Kidney tubule cell (primary cell): ENCODE results near the gene PDLIM1.
"Not testable (repeated sequence)": the region's sequence is repeated elsewhere in the genome, so short reads cannot be mapped to it uniquely, and the experiment has no call there.

Experiments used
- DNase-seq: peaks from one replicate; pipeline ENCODE4 v3.0.0-alpha.2; 2018; ENCODE audit warnings: low spot score

Gene PDLIM1

DNA sequence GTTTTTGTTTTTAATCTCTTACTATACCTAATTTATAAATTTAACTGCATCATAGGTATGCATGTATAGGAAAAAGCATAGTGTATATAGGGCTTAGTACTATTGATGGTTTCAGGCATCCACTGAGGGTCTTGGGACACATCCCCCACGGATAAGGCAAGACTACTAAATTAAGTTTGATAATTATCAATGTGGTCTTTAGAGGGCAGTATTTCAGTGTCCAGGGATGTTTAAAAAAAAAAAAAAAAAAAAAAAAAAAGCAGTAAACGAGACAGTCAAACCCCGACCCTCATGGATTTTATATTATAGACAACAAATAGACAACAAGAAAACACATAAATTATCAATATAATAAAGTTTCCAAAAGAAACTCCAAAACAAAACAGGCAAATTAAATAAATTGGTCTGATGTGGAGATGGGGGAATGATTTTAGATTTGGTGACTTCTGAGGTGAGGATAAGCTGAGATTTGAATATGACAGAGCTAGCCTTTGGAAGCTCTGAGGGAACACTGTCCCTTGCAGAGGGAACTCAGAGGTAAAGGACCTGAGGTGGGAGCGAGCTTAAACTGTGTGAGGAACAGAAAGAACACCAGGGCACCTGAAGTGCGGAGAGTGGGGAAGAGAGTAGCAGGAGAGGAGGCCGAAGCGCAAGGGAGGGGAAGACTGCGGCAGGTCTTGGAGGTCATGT is 82.0 kb downstream of the PDLIM1 start:
- DNase-seq = no peak

DNA sequence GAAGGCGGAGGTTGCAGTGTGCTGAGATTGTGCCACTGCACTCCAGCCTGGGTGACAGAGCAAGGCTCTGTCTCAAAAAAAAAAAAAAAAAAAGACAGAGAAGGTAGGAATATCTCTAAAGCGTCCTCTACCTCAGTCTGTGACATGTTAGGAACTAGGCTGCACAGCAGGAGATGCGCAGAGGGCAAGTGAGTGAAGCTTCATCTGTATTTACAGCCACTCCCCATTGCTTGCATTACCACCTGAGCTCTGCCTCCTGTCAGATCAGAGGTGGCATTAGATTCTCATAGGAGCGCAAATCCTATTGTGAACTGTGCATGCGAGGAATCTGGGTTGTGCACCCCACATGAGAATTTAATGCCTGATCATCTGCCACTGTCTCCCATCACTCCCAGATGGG is 87.9 kb downstream of the PDLIM1 start:
- not testable (repeated sequence) for DNase-seq

DNA sequence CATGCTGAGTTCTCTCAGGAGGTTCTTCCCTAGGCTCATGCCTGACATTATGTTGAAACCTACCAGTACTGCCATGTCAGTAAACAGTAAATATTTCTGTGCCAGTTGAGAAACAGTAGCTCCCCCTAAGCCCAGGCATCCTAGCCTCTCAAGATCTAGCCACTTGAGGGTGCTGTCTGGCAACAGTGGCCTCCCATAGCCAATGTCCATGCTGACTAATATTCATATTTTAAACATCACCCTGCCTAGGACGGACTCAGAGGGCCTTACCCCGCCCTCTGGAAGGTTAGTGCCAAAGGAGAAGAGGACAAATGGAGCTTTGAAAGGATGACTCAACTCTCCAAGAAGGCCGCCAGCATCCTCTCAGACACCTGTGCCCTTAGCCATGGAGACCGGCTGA is 89.1 kb downstream of the PDLIM1 start:
- DNase-seq = peak; percentile 60

DNA sequence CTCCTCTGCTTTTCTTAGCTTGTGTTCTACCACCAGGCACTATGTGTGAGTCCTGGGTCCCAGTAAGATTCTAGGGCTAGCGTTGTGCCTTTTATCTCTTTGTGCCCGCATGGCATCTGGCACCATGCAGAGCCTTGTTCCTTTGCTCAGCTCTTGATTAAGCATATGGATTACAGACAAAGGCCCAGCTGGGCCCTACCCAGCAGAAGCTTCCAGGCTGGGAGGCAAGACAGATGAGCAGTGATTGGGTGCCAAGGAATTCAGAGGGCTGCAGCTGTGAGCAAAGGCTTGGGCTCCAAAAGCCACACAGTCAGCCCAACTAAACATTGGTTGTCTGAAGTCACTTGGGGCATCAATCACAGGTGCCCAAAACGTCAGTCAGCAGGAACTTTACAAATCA is 94.8 kb downstream of the PDLIM1 start:
- no peak for DNase-seq

DNA sequence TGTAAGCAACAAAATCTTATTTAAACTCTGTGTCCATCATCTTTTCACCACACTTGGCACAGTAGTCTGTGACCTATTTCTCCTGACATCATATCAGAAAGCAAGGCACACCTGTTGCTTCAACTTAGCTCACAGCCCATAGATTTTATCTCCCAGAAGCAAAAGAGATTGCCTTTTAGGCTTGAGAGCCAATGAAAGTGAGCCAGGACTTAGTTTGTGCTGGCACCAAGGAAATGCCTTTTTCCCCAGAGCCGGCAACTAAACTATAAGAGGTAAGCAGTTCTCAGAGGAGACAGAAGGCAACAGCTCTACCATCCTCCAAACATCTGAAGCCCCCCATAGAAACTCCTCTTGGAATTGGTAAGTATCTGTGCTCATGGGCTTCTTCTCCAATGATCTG is 96.9 kb downstream of the PDLIM1 start, which contains the start of gene ACSM6:
TSS of gene ACSM6 (plus strand) at position 295 of the 400 bp plus-strand sequence. CDS start 248 bp downstream, outside the sequence.
- DNase-seq = no peak

DNA sequence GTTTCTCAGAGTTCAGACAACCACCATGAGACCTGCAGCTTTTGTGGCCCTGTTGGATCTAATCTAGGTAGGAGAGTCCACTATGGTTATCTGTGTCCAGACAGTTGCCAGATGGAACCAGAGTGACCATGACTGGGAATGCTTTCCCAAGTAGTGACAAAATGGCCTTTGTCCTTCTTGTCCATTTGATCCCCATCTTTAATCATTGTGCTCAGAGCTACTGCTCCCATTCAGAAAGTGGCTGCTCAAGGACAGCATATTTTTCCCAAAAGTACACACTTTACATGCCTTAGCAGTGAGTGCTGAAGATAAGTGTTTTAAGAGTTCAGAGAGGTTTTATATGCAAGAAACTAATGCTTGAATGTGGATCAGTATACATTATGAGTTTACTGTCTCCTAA is 102.2 kb downstream of the PDLIM1 start:
- DNase-seq = no peak

DNA sequence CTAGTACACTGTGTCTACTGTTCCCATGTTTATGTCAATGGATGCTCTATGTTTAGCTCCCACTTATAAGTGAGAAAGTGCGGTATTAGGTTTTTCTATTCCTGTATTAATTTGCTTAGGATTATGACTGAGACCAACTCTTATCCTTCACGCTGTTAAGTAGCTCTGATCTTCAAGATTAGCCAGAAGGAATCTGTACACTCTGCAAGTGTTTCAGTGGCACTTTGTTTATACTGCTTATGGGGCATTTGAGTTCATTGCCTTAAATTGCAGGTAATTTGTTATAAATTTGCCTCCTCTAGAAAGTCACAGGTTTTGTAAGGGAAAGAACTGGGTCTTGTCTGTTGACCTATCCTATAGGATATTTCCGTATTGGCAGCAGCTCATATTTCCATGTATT is 103.2 kb downstream of the PDLIM1 start:
- DNase-seq = no peak
